Body of pancreas (tissue), 4 donors: ENCODE measurements around the gene BLOC1S3.

ENCODE experiments used
- POLR2A ChIP-seq, 3 donors: fragments of 450-650 bp; IDR thresholded peaks; one replicate each; pipeline ENCODE4 v1.6.1; 2016; ENCODE audit warnings: antibody characterized with exemption in 3 of 3, mild to moderate bottlenecking in 2 of 3
- TF ChIP-seq, protein P1 (sequence below), 7 experiments: fragments of 450-650 bp in 4 of 7; fragments of 200-600 bp in 3 of 7; sonication (generic) in 3 of 7; IDR thresholded peaks; one replicate each; pipeline ENCODE4 v1.5.1; 2016 to 2019; ENCODE audit warnings: antibody characterized with exemption in 7 of 7

- TF ChIP-seq POLR2A (IDR thresholded peaks at IDR 0.05) = no peak
- TF ChIP-seq, protein P1, sequence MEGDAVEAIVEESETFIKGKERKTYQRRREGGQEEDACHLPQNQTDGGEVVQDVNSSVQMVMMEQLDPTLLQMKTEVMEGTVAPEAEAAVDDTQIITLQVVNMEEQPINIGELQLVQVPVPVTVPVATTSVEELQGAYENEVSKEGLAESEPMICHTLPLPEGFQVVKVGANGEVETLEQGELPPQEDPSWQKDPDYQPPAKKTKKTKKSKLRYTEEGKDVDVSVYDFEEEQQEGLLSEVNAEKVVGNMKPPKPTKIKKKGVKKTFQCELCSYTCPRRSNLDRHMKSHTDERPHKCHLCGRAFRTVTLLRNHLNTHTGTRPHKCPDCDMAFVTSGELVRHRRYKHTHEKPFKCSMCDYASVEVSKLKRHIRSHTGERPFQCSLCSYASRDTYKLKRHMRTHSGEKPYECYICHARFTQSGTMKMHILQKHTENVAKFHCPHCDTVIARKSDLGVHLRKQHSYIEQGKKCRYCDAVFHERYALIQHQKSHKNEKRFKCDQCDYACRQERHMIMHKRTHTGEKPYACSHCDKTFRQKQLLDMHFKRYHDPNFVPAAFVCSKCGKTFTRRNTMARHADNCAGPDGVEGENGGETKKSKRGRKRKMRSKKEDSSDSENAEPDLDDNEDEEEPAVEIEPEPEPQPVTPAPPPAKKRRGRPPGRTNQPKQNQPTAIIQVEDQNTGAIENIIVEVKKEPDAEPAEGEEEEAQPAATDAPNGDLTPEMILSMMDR (IDR thresholded peaks at IDR 0.05) = no peak
Observed at GRCh38 chr19:45152504-45153338, 25.9 kb upstream of the BLOC1S3 start.
